ENCODE data around the gene GOLIM4.
A peak's percentile ranks its signal among the peaks of the same experiment; 100 is the strongest.

GOLIM4 gene

DNA sequence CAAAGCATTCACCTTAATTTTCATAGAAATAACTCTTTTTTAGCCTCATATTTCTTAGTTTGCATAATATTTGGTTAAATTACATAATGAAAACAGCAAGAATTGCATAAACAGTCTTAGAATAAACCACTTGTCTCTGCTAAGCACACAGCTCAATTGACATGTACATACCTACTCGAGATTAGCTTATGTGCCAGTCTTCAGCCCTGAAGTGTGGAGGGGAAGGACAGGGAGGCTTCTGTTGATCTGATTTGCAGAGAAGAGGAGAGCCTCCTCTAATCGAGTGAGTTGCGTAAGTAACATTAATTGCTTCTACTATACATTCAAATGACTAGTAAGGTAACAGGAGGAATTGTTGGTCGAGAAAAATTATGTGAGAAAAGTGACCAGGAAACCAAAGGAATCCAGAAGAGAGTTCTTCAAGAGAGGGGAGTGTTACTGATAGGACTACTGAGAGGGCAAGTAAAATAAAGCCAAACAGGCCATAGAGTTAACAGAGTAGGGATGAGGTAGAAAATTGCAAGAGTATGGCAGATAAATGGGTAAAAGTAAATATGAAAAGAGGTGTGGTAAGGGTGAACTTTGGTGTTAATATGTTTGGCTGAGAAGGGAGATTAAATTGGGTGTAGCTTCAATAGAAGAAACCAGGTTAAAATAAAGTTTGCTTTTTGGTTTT, 7.1 kb upstream of the GOLIM4 start:
- TF ChIP-seq, protein P1, sequence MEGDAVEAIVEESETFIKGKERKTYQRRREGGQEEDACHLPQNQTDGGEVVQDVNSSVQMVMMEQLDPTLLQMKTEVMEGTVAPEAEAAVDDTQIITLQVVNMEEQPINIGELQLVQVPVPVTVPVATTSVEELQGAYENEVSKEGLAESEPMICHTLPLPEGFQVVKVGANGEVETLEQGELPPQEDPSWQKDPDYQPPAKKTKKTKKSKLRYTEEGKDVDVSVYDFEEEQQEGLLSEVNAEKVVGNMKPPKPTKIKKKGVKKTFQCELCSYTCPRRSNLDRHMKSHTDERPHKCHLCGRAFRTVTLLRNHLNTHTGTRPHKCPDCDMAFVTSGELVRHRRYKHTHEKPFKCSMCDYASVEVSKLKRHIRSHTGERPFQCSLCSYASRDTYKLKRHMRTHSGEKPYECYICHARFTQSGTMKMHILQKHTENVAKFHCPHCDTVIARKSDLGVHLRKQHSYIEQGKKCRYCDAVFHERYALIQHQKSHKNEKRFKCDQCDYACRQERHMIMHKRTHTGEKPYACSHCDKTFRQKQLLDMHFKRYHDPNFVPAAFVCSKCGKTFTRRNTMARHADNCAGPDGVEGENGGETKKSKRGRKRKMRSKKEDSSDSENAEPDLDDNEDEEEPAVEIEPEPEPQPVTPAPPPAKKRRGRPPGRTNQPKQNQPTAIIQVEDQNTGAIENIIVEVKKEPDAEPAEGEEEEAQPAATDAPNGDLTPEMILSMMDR (IDR thresholded peaks at IDR 0.05; ENCODE audit: low read depth, low read length, missing control alignments), result no peak
- no peaks in the 10 kb centered on the region for H3K27me3 ChIP-seq (replicated peaks)
- no peaks in the 10 kb centered on the region for H3K36me3 ChIP-seq (replicated peaks)
- H3K27ac ChIP-seq, result no peak overlapping the region
- H3K4me3 ChIP-seq (ENCODE audit: low read depth, low read length), result no peak overlapping the region
- no peak for DNase-seq
- in situ Hi-C loops (cut with HindIII; ENCODE audit: low pct_ligation_motif_present, low sequenced_read_pairs), result no loop called here

DNA sequence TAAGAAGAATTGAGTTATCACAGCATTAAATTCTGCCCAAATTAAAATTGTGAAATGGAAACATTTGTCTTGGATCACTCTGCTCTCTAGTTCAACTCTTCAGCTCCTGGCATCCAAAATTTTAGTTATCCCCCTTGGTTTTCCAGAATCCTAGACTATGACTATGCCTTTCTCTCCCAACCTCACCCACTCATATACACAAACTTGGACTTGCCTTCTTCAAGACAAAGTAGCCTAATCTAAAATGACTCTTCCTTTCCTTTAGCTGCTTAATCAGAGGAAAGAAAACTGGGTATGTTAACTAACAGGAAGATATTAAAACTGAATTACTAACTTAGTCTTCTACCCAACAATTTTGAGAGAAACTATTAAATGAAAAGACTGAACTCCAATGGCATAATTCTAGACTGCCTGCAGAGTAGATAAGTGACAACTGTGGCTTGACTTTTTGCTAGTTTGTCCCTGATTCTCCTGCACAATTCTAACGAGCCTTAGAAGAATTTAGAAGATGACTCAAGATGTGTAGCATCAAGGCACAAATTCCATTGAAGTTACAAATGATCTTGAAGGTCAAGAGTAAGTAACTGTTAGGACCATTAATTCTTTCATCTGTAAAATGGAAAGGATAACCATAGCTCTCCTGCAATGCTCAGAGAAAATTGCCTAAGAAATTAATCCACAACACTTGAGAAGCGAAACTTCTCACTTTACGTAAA, 5.2 kb upstream of the GOLIM4 start:
- H3K36me3 ChIP-seq (replicated peaks), result no peaks in the 10 kb centered on the region
- H3K27me3 ChIP-seq (replicated peaks), result no peaks in the 10 kb centered on the region
- no peak for DNase-seq
- H3K27ac ChIP-seq, result no peak overlapping the region
- TF ChIP-seq, protein P1 (IDR thresholded peaks at IDR 0.05; ENCODE audit: low read depth, low read length, missing control alignments), result no peak
- H3K4me3 ChIP-seq (ENCODE audit: low read depth, low read length), result no peak overlapping the region
- in situ Hi-C loops (cut with HindIII; ENCODE audit: low pct_ligation_motif_present, low sequenced_read_pairs), result no loop called here

DNA sequence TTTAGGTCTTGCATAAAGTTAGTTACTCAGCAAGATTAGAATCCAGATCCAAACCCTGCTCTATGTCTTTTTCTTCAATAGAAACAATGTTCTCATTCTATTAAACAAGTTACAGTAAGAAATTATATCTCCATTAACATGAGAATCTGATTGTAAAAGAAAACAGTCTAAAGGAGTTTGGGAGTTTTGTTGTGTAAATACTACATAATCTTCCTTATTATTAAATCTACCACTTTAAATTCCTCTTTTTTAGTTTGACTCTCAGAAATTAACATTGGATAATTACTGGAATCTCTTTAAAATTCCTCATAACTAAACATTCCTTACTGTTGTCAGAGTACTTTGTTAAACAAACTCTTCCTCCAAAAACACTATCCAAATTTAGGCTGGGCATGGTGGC, 1.7 kb upstream of the GOLIM4 start:
- H3K27me3 ChIP-seq (replicated peaks), result no peaks in the 10 kb centered on the region
- no peak overlapping the region for H3K27ac ChIP-seq
- in situ Hi-C loops (cut with HindIII; ENCODE audit: low pct_ligation_motif_present, low sequenced_read_pairs), result no loop called here
- H3K4me3 ChIP-seq (ENCODE audit: low read depth, low read length), result no peak overlapping the region
- no peak for DNase-seq
- no peaks in the 10 kb centered on the region for H3K36me3 ChIP-seq (replicated peaks)
- TF ChIP-seq, protein P1 (IDR thresholded peaks at IDR 0.05; ENCODE audit: low read depth, low read length, missing control alignments), result no peak

DNA sequence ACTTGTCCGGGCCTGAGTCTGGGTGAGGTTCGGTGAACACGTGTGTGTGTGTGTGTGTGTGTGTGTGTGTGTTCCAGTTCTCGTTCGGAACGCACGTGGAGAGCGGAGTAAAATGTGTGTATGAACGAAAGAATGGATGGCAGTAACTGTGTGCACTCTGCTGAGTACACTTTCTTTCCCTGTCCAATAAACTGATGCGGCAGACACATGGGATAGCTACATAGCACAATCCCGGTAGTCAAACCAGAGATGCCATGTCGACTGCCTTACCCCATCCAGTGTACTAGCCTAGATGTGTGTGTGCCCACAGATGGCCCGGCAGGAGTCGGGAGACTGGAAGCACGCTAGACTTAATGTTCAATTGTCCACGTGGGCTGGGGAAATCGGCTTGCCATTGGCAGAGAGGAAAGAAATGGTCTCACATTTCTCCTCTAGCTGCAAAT, 507 bp upstream of the GOLIM4 start:
- TF ChIP-seq, protein P1 (IDR thresholded peaks at IDR 0.05; ENCODE audit: low read depth, low read length, missing control alignments), result no peak
- Histone ChIP-seq H3K27ac (peak overlapping the region; percentile 86), H3K4me3 (ENCODE audit: low read depth, low read length) (peak overlapping the region; percentile 91), H3K27me3 (replicated peaks) (no peaks in the 10 kb centered on the region), H3K36me3 (replicated peaks) (no peaks in the 10 kb centered on the region)
- in situ Hi-C loops (cut with HindIII; ENCODE audit: low pct_ligation_motif_present, low sequenced_read_pairs), result no loop called here
- DNase-seq, result peak; percentile 90

DNA sequence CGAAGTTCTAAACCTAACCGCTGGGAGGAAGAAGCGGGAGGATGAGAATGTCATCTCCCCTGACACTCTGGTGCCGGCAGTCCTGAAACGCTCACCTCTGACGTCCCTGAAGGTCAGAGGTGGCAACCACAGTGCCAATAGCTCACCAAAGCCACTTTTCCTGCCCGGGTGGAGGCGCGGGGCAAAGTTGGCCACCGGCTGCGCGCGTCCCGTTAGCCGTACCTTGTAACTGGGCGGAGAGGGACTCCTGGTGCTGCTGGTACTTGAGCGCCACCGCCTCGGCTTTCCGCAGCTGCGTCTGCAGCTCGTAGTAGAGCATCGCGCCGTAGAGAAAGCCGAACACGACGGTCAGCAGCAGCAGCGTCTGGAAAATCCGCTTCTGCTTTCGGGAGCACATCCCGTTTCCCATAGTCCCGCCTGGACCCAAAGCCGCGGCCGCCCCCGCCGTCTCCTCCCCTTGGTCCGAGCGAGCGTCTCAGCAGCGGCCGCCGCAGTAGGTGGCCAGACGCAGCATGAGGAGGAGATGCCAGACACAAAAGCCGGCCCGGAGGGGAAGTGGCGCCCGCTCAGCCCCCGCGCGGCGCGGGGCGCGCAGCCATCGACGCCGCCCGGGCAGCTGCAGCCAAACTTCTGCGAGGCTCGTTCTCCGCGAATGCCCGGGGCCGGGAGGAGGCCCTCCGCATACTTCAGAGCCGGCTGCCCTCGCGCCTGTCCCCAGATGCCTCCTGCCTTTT, 680 bp downstream of the GOLIM4 start:
- in situ Hi-C loops (cut with HindIII; ENCODE audit: low pct_ligation_motif_present, low sequenced_read_pairs), result no loop called here
- Histone ChIP-seq H3K4me3 (ENCODE audit: low read depth, low read length) (peak overlapping the region; percentile 91), H3K27me3 (replicated peaks) (no peaks in the 10 kb centered on the region), H3K36me3 (replicated peaks) (no peaks in the 10 kb centered on the region), H3K27ac (peak overlapping the region; percentile 86)
- TF ChIP-seq, protein P1 (IDR thresholded peaks at IDR 0.05; ENCODE audit: low read depth, low read length, missing control alignments), result peak; percentile 51
- peak; percentile 74 for DNase-seq

Data from brain microvascular endothelial cell (primary cell).